Peyer's patch (tissue), 4 donors: ENCODE data around the gene ATP11C.

Source experiments
- CTCF ChIP-seq, 6 experiments: fragments of 450-650 bp in 4 of 6; fragments of 200-600 bp in 2 of 6; sonication (generic) in 1 of 6; IDR thresholded peaks; one replicate each; pipeline ENCODE4 v1.5.1; 2017 to 2019; ENCODE audit warnings: antibody characterized with exemption in 6 of 6, mild to moderate bottlenecking in 3 of 6, moderate library complexity in 1 of 6
- POLR2A ChIP-seq, 2 donors: fragments of 450-650 bp; IDR thresholded peaks; one replicate each; pipeline ENCODE4 v1.5.1; 2017; ENCODE audit warnings: antibody characterized with exemption in 2 of 2, mild to moderate bottlenecking in 2 of 2, moderate library complexity in 2 of 2

- TF ChIP-seq CTCF (IDR thresholded peaks at IDR 0.05) = no peak
- no peak for TF ChIP-seq POLR2A (IDR thresholded peaks at IDR 0.05)
These were observed 134.2 kb downstream of the ATP11C start for GRCh38 chrX:139798701-139799100.
